HPDE6-E6E7 (cell line): Measurements from ENCODE around the gene YIPF2.
A peak's percentile ranks its signal among the peaks of the same experiment; 100 is the strongest.
"Not testable (repeated sequence)": the region's sequence is repeated elsewhere in the genome, so short reads cannot be mapped to it uniquely, and the experiment has no call there.

Source experiments
- DNase-seq: peaks from one replicate; pipeline ENCODE4 v3.0.0; 2011; ENCODE audit warnings: missing footprints; ENCODE audit errors: extremely low spot score

YIPF2 gene

DNA sequence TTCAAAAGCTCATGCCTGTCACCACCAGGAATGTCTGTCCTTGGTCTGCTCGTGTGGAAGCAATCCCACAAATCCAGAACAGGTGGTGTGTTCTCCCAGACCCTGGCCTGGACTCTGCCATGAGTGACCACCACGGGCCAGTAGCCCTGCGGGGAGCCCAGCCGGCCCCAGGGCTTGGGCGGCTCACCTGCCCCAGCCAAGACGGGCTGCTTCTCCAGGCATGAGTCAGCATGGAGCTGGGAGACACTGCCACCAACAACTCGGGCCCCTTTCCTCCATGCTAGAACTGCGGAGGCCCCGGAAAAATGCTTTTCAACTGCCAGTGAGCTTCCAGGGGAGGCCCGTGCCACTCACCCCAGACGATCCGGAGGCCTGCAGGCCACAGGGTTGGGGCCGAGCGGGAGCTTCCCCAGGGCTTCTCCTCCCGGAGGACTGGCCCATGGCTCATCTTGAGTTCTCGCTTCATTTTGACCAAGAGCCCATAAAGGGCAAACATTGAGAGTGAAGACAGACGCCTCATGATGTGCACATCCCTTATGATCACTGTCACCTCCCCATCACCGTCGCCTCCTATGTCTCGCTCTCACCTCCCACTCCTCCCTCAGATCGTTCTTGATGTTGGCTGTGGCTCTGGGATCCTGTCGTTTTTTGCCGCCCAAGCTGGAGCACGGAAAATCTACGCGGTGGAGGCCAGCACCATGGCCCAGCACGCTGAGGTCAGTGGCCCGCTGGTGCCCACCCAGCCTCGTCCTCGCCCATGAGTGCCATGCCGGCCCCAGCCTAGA, 16.7 kb downstream of the YIPF2 start:
- DNase-seq = no peak

DNA sequence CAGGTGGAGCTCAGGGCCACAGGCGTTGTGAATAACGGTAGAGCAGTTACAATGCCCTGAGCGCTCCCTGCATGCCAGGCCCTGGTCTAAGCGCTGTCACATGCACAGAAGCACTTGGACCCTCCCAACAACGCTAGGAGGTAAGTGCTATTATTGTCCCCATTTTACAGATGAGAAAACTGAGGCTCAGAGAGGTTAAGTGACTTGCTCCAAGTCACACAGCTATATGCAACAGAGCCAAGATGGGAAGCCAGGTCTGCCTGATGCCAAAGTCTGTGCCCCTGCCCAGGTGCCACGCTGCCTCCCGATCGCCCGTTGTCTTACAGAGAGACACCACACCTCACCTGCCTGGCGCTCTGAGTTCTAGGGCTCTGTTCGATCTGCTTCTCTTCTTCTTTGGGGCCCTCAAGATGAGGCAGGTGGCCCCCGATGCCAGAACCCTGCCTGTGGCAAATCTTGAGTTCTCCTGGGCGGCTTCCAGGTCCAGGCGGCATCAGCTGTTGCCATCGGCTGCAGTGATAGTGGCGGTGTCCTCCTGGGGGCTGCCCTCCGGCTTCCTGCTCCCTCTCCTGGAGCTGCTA, 20.0 kb downstream of the YIPF2 start:
- DNase-seq = no peak

GRCh38 chr19:10907925-10908324, 20.5 kb downstream of the YIPF2 start:
- no peak for DNase-seq

DNA sequence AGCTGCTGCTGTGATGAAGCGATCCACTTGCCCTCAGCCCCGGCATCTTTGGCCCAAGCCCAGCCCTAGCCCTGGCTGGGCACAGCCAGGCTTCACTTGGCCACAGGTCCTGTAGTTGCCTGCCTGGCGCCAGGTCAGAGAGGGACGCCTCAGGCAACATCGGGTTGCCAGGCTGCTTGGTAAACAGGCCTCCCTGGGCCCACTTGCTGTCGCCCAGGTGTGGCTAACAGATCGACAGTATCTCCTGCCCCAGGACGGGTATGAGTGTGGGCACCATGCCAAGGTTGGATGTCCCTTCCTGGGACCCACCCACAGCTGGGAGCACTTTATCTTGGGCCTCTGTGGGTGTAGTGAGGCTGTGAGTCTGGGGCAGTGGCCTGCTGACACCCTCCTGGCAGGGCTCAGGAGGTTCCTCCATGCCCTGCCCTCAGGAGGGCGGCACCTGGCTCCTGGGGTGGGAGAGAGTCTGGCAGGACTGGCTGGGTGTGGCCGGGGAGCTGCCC, 29.2 kb downstream of the YIPF2 start:
- DNase-seq = peak; percentile 49

DNA sequence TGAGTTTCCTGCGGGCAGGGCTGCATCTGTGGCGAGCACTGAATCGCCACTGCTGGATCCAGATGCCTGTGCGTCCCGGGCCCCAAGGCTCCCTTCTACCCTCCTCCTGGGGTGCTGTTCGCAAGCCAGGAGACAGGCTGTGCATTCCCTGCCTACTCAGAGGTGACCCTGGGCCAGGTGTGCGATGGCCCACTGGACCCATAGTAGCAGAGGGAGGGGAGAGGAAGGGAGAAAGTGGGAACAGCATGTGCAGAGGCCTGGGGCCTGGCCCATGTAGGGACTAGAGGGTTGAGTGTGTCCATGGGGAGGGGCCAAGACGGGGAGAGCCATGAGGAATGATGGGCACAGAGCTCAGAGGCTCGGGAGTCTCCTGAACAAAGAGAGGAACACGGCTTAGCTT, 29.8 kb downstream of the YIPF2 start:
- no peak for DNase-seq

DNA sequence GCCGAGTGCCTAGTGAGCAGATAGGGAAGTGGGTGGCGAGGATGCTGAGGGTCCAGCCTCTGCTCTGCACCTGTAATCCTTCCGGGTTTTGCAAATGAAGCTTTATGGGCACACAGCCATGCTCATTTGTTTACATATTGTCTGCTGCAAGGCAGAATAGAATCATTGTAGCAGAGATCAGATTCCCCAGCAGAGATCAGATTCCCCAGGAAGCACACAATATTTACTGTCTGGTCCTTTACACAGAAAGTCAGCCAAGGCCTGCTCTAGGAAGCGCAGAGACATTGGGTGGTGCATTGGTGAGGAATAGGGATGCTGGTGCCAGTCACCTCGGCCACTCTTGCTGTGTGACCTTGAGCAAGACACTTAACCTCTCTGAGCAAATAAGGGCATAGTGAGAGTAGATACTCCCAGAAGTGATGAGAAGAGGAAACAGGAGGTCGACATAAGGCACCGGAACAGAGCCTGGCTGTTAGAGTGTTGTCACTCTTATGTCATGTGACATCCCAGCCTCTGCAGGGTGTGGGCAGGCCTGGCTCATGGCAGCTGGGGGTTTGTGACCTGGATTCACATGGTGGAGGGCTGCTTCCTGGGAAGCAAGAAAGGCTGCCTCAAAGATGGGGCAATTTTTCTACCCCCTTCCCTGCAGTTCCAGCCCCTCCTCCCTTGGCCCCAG, 31.4 kb downstream of the YIPF2 start:
- DNase-seq = no peak

DNA sequence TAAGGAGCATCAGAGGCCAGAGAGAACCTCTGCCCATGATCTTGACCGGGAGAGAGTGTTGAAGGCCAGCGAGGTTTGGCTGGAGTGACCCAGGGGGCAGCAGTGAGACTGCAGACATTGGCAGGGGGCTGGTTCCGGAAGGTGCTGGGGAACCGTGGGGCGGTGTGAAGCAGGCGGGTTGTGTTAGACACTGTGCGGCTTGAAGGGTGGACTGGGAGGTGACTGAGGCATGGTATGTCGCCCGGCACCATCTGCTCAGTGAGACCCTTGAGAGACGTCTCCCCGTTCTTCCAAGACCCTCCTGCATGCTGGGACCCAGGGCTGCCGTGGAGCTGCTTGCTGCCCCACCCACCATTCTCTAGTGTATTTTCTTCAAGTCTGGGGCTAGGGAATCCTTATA, 32.5 kb downstream of the YIPF2 start:
- DNase-seq = no peak

- DNase-seq = no peak
Measured at GRCh38 chr19:10895363-10895762, 33.1 kb downstream of the YIPF2 start.

DNA sequence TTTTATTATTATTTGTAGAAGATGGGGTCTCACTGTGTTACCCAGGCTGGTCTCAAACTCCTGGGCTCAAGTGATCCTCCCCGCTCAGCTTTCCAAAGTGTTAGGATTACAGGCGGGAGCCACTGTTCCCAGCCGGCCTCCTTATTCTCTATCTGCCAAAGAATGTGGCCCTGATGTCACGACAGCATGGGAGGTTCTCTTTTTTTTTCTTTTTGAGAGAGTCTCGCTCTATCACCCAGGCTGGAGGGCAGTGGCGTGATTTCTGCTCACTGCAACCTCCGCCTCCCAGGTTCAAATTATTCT, 33.6 kb downstream of the YIPF2 start:
- no peak for DNase-seq

DNA sequence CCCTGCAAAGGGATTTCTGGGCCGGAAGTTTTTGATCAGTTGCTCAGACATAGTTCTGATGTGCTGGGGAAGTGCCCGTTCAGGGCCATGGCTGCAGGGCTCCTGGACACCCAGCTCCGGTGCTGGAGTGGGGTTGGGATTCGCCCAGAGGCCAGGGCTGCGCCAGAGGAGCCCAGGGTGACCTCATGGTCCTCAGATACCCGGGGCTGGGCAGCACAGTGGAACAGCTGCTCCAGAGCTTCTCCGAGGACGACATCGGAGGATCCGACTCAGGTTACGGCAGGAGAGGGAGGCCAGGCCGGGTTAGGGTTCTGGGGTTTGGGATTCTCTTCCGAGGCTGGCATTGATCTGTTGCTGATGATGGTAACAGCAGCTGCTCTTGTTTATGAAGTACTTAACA, 36.2 kb downstream of the YIPF2 start:
- DNase-seq = no peak

- no peak for DNase-seq
Measured at GRCh38 chr19:10891405-10892086, 36.9 kb downstream of the YIPF2 start.

GRCh38 chr19:10889880-10890279, 38.6 kb downstream of the YIPF2 start:
- no peak for DNase-seq

DNA sequence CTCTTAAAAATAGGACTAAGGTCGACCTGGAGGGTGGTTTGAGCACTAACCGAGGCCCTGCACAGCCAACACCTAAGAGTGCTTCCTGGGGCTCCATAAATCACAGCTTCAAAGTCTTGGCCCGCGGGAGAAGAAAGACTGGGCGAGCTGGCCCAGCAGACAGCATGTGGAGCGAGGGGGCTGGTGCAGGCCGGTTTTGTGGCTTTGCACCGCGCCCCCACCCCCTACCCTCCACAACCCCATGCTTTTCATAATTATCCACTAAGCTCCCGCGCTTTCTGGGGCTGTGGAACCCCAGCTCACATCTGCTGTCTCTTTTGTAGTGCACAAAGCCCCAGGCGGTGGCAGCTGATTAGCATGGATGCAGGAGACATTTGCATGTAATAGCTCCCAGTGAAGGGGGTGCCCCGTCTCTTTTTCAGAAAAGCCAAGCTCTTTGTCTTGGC, 40.0 kb downstream of the YIPF2 start:
- no peak for DNase-seq

DNA sequence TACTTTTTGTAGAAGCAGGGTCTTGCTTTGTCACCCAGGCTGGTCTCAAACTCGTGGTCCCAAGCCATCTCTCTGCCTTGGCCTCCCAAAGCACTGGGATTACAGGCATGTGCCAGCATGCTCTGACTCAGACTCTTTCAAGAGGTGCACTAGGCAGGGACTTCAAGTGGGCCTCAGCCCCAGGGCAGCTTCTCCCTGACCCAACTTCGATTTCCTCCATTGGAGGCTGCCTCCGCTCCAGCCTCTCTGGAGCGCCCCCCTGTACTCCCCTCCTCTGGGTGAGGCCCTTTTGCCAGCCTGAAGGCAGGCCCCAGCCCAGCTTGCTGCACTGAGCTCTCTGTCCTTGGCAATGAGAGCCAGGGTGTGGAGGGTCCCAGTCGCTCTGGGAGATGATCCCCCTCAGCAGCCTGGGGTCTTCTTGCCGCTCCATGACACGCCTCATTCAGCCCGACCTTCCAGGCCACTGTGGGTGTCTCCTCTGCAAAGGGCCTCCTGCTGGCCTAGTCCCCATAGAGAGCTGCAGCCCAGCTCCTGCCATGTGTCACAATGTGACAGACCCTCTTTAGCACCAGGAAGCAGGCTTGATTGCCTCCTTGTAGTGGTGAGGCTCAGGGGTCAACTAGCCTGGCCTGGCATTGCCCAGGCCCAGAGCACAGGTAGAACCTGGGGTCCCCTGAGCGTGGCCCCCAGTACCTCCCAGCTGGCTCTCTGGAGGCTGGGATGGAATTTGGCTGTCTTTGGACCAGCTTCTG, 40.6 kb downstream of the YIPF2 start:
- no peak for DNase-seq

GRCh38 chr19:10885201-10886169, 43.0 kb downstream of the YIPF2 start:
- no peak for DNase-seq

- DNase-seq = no peak
Measured at GRCh38 chr19:10884274-10884673, 44.2 kb downstream of the YIPF2 start.

DNA sequence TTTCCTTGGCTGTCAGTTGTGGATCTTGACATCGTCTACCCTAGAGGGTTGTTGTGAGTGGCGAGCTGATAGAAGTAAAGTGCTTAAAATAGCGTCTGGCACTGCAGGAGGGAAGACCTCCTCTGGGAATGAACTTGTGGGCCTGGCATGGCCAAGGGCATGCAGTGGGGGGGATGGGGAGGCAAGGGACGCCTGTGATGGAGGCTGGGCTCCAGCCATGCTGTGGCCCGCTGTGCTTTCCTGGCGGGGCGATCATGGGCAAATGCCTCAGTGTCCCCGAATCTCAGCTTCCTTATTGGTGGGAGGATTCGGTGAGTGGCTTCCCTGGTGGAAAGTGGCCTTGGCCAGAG, 46.4 kb downstream of the YIPF2 start:
- DNase-seq = no peak

GRCh38 chr19:10881403-10882107, 46.9 kb downstream of the YIPF2 start:
- DNase-seq = no peak

DNA sequence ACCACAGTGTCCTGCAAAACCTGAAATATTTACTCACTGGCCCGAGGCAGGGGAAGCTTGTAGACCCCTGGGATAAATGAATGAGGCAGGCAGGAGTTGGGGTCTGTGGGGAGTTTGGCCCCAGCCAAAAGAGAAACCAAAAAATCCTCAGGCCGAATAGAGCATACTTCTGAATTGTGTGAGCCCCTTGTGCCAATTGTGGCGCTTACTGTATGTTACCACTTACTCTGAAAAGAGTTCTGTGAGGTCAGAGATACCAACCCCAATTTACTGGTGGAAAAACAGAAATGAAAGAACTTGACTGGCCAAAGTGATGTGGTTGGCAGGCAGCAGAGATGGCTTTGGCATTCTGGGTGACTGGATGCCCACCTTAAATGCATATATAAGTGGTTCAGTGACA, 50.2 kb downstream of the YIPF2 start:
- DNase-seq = no peak

DNA sequence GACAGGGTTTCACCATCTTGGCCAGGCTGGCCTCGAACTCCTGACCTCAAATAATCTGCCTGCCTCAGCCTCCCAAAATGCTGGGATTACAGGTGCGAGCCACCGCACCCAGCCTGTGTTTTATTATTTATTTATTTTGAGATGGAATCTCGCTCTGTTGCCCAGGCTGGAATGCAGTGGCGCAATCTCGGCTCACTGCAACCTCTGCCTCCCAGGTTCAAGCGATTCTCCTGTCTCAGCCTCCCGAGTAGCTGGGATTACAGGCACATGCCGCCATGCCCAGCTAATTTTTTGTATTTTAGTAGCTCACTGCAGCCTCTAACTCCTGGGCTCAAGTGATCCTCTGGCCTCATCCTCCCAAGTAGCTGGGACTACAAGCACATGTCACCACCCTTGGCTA, 50.8 kb downstream of the YIPF2 start:
- DNase-seq = not testable (repeated sequence)
